Aorta (tissue), 5 donors: Measurements from ENCODE around the gene NCKAP5. TPM values are rescaled to one million over a fixed set of nuclear protein-coding genes. Genes with fewer than 3 reads are reported as not detected.

Experiments
- ATAC-seq: fragments of 200-7000 bp; cut with Tn5 transposase; one replicate; pipeline ENCODE4 v1.9.1; 2022; ENCODE audit warnings: moderate library complexity; ENCODE audit not compliant: low FRiP score
- DNase-seq, 2 donors: peaks; one replicate each; pipeline ENCODE4 v3.0.0-alpha.2; 2020
- H3K27ac ChIP-seq, 2 donors: one replicate each; pipeline ENCODE4 v1.5.1; 2013; ENCODE audit warnings: low read length in 2 of 2, mild to moderate bottlenecking in 2 of 2, moderate library complexity in 2 of 2, control low read depth in 1 of 2, inconsistent platforms in 1 of 2, low read depth in 1 of 2
- H3K27me3 ChIP-seq, 2 donors: one replicate each; pipeline ENCODE4 v1.6.1; 2013; ENCODE audit warnings: control low read depth in 1 of 2, low read length in 1 of 2, mild to moderate bottlenecking in 1 of 2, moderate library complexity in 1 of 2; ENCODE audit not compliant: insufficient read depth in 2 of 2, control insufficient read depth in 1 of 2
- H3K36me3 ChIP-seq, 2 donors: one replicate each; pipeline ENCODE4 v1.6.1; 2013; ENCODE audit warnings: control low read depth in 1 of 2, low read length in 1 of 2, mild to moderate bottlenecking in 1 of 2; ENCODE audit not compliant: insufficient read depth in 2 of 2, control insufficient read depth in 1 of 2
- H3K4me1 ChIP-seq, 2 donors: one replicate each; pipeline ENCODE4 v1.6.1; 2013; ENCODE audit warnings: low read length in 2 of 2, control low read depth in 1 of 2, mild to moderate bottlenecking in 1 of 2, moderate library complexity in 1 of 2; ENCODE audit not compliant: insufficient read depth in 2 of 2, control insufficient read depth in 1 of 2
- H3K4me3 ChIP-seq, 2 donors: one replicate each; pipeline ENCODE4 v1.5.1; 2013; ENCODE audit warnings: low read length in 2 of 2, control low read depth in 1 of 2, mild to moderate bottlenecking in 1 of 2
- H3K9me3 ChIP-seq: one replicate; pipeline ENCODE4 v1.6.1; 2013; ENCODE audit warnings: mild to moderate bottlenecking, low read length; ENCODE audit not compliant: control insufficient read depth
- WGBS, 2 donors: extraction: QIAGEN DNeasy Blood & Tissue Kit; methylation state at CpG; one replicate each; pipeline ENCODE4 v1.1.7; 2013; 5-methylcytosine and 5-hydroxymethylcytosine counted together
- intact Hi-C, 2 donors: fragments of 100-400 bp; cut with DNase I; formaldehyde crosslinking; loops; one replicate each; pipeline versions ENCODE4 v1.14.2 to v1.15.0; 2022
- polyA plus RNA-seq, 2 donors: library from polyadenylated mRNA; stranded (reverse); fragments of 200-250 nt; gene quantifications; one replicate each; pipeline ENCODE4 v1.2.3, GENCODE V29; 2013
- total RNA-seq, 2 donors: library from RNA; stranded (reverse); fragmentation: NEBNext Ultra II Directional; extraction: Animal tissue kit (Norgen Biotek cat#: 25700); gene quantifications; one replicate each; pipeline ENCODE4 v1.2.1, GENCODE V29; 2021
- donor health status: healthy with polysubstance abuse.
- donor health status: Bipolar disorder and iron deficiency.
- donor health status: DM: no; HTN: no; CAD: no.
- donor health status: DM: no; HTN: no; CAD: no.
- donor health status: DM: yes; HTN: yes; CAD: no.

The NCKAP5 gene
- total and polyA plus RNA-seq, 4 donors, result 0.75 to 7.5 (median 2.4) TPM; not detected in 1

DNA sequence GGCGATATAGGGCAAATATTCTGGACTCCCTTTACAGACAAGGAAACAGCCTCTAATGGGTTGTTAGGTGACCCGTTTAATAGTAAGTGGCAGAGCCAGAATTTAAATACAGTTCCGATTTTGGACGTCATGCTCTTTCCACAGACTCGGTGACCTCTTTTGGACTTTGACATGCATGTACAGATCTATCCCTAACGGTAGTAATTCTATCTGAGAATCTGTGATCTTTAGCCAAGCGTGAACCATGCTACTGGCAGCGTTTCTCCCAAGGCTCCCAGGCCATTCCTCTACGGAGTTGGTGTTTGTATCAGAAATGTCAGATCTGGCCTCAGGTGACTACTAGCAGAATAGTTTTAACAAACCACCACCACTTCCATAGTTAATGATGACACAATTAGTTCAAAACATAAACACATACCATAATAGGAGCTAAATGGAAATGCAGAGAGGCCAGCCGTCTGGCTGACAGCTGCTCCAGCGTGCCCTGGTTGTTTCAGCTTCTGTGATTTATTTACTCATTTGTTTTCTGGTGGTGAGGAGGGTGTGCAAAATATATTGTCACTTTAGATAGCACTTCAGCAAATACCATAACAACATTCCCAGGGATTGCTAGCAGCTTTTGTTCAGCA is 593.7 kb downstream of the NCKAP5 start:
- WGBS, 2 donors, result 47 to 51% methylated on average over 11 of the region's 11 CpGs
- no peaks in the 10 kb centered on the region for H3K27me3 ChIP-seq
- no peak overlapping the region for H3K27ac ChIP-seq
- H3K9me3 ChIP-seq, result no peaks in the 10 kb centered on the region
- no peak overlapping the region for H3K4me3 ChIP-seq
- DNase-seq (no peak), ATAC-seq (no peak)
- no peaks in the 10 kb centered on the region for H3K36me3 ChIP-seq
- intact Hi-C loops, result no loop called here
- no peaks in the 10 kb centered on the region for H3K4me1 ChIP-seq

DNA sequence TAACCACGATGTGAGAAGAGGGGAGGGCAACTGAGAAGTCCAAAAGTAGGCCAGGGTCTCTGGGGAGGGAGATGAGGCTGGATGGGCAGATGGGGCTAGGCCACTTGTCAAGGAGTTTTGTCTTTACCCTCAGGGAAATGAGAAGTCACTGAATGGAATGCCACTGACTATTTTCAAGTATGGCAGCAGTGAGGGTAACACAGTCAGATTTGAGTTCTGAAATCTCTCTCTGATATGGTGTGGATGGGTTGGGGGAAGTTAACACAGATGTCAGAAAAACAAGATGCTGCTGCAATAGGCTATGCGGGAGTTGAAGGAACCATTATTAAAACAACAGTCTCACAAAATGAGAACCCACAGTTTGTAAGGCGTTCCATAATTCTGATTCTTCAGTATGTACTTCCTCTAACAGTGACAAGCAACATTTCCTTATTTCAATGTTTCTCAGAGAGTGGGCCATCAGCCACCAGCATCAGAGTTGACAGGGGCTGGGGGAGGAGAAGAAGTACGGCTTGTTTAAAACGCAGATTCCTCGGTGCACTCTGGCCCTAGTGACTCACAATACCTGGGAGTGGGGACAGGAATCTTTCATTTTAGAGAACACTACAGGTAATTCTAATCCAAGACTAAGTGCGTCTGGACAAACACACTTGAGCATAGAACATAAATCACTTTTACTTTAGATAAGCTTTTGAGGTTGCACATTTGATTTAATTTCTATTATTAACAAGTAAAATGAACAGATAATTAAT is 596.8 kb downstream of the NCKAP5 start:
- intact Hi-C loops, result no loop called here
- Histone ChIP-seq H3K27ac (no peak overlapping the region), H3K9me3 (peaks cover 3% of the 10 kb centered on the region), H3K36me3 (no peaks in the 10 kb centered on the region), H3K4me1 (no peaks in the 10 kb centered on the region), H3K4me3 (no peak overlapping the region), H3K27me3 (no peaks in the 10 kb centered on the region)
- ATAC-seq (no peak), DNase-seq (no peak)
- WGBS, 2 donors, result 50 to 59% methylated on average over 7 of the region's 7 CpGs

DNA sequence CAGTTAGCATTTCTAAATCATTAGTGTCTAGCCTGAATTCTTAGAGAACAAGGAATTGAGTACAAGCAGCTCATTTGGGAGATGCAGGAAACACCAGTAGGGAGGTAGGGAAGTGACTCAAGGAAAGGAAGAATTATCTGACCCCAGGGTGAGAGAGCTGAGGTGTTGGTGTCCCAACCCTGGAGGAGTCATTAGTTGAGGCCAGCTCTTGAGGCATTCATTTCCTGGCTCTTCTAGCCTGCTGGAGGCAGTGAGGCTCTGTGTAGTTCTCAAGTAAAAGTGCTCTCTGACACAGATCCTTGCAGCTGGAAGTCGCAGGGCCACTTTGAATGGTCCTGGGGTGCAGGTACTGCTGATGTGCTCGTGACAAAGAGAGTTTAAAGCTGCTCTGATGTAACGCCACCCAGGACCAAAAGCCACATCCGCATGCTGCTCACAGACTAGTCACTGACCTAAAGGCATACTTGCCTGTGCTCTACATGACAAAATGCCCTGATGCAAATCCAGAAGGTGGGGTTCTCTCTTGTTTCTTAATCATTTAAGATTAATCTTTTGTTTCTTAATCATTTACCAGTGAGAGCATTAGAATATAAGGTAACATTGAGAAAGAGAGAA is 598.8 kb downstream of the NCKAP5 start:
- intact Hi-C loops, result no loop called here
- Histone ChIP-seq H3K4me3 (no peak overlapping the region), H3K27ac (no peak overlapping the region), H3K27me3 (no peaks in the 10 kb centered on the region), H3K9me3 (peaks cover 3% of the 10 kb centered on the region), H3K4me1 (no peaks in the 10 kb centered on the region), H3K36me3 (no peaks in the 10 kb centered on the region)
- 82 to 83% methylated on average over 4 of the region's 4 CpGs for WGBS, 2 donors
- no peak for ATAC-seq
- no peak for DNase-seq

DNA sequence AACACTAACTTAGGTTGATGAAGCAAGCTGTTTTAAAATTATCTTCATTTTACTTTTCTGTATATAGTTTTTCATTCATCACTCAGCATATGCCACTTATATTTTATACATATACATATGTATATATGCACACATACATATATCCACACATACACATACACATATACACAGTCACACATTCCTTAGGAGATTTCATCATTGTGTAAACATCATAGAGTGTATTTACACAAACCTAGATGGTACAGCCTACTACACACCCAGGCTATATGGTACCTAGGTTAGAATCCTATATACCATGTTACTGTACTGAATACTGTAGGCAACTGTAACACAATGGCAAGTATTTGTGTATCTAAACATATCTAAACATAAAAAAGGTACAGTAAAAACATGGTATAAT is 602.8 kb downstream of the NCKAP5 start:
- ATAC-seq, result no peak
- Histone ChIP-seq H3K9me3 (peaks cover 3% of the 10 kb centered on the region), H3K4me1 (no peaks in the 10 kb centered on the region), H3K36me3 (no peaks in the 10 kb centered on the region), H3K4me3 (no peak overlapping the region), H3K27ac (no peak overlapping the region), H3K27me3 (no peaks in the 10 kb centered on the region)
- intact Hi-C loops, result no loop called here
- DNase-seq, result no peak

DNA sequence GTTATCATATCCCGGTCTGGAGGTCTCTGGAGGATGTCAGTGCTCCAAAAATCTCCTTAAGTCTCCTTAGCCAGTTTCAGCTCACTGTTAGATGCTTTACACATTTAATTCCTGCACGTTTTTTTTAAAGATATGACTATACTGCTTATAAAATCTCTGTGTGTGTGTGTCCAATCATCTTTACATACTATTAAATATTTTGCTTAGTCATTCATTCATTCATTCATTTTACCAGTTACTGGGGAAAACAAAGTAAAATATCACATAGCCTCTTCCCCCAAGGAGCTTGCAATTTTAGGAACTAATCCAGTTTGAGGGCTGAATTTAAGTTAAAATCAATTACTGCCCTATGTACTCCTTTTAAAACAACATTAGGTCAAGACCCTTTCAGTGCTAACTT is 605.1 kb downstream of the NCKAP5 start:
- H3K4me3 ChIP-seq, result no peak overlapping the region
- peaks cover 3% of the 10 kb centered on the region for H3K9me3 ChIP-seq
- H3K27ac ChIP-seq, result no peak overlapping the region
- WGBS, 2 donors, result 23 to 35% methylated on average over 2 of the region's 2 CpGs
- no peaks in the 10 kb centered on the region for H3K4me1 ChIP-seq
- H3K27me3 ChIP-seq, result no peaks in the 10 kb centered on the region
- intact Hi-C loops, result no loop called here
- DNase-seq, result no peak
- no peaks in the 10 kb centered on the region for H3K36me3 ChIP-seq
- no peak for ATAC-seq

DNA sequence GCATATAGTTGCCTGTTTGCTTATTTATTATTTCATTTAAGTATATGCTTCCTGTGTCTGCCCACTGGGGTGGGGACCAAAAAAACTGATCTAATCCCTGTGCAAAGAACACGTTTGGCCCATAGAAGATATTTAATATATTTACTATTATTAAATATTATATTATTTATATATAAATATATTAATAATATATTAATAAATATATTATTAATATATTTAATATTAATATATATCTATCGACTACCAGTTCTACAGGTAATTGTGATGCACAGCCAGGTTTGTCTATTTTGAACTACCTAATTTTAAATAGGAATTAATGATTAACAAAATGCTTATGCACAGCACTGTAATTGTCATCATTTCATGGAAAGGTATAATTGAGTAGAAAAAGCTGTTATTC is 609.4 kb downstream of the NCKAP5 start:
- Histone ChIP-seq H3K4me3 (no peak overlapping the region), H3K9me3 (peaks cover 3% of the 10 kb centered on the region), H3K27ac (no peak overlapping the region), H3K4me1 (no peaks in the 10 kb centered on the region), H3K36me3 (no peaks in the 10 kb centered on the region), H3K27me3 (no peaks in the 10 kb centered on the region)
- intact Hi-C loops, result no loop called here
- WGBS, 2 donors, result 89 to 92% methylated on average over 2 of the region's 2 CpGs
- ATAC-seq, result no peak
- no peak for DNase-seq

DNA sequence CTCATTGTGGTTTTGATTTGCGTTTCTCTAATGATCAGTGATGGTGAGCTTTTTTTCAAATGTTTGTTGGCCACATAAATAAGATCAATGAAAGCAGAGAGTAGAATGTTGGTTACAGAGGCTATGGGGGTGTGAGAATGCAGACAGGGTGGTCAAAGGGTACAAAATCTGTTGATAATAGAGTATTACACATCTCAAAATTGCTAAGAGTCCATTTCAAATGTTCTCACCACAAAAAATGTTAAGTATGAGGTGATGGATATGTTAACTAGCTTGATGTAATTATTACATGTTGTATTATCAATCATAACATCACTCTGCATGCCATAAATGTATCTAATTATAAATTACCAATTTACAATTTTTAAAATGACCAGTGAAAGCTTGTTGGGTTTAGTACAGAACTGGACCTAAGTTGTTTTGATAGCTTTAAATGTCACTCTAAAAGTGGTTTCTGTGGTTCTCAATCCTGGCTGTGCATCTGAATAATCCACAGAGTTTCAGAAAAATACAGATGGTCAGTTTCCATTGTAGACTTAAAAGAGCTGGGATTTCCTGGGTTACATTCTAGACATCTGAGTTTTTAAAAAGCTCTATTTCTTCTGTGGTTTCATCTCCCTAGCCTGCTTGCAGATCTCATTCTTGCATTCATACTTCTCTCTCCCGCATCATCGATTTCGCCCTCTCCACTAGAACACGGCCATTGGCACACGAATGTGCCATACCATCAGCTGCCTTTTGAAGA is 612.2 kb downstream of the NCKAP5 start:
- no peak overlapping the region for H3K27ac ChIP-seq
- WGBS, 2 donors, result 86 to 96% methylated on average over 6 of the region's 6 CpGs
- no peaks in the 10 kb centered on the region for H3K36me3 ChIP-seq
- H3K27me3 ChIP-seq, result no peaks in the 10 kb centered on the region
- no peak overlapping the region for H3K4me3 ChIP-seq
- H3K9me3 ChIP-seq, result peaks cover 5% of the 10 kb centered on the region
- H3K4me1 ChIP-seq, result no peaks in the 10 kb centered on the region
- DNase-seq (no peak), ATAC-seq (no peak)
- intact Hi-C loops, result no loop called here

DNA sequence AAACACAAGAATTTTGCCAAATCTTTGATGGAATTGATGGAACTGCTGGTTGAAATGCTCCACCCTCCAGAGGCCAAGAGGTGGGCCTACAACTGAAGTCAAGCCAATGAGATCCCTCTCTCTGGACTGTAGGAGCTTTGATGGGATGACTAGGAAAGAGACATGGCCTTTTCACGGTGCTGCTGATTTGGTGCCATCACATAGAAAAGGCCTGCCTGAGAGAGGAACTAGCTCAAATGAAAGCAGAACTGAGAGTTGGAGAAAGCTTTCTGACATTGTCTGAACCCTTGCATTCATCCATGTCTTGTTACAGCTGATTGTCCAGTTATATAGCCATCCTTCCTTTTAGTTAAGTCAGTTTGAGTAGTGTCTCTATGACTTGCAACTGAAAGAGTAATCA is 614.5 kb downstream of the NCKAP5 start:
- intact Hi-C loops, result no loop called here
- no peaks in the 10 kb centered on the region for H3K36me3 ChIP-seq
- peaks cover 5% of the 10 kb centered on the region for H3K9me3 ChIP-seq
- no peak for ATAC-seq
- 86 to 100% methylated on average over 1 of the region's 1 CpG for WGBS, 2 donors
- H3K4me1 ChIP-seq, result no peaks in the 10 kb centered on the region
- no peaks in the 10 kb centered on the region for H3K27me3 ChIP-seq
- no peak for DNase-seq
- no peak overlapping the region for H3K4me3 ChIP-seq
- no peak overlapping the region for H3K27ac ChIP-seq
